OCI-LY1 (cell line): Measurements from ENCODE around the gene NKX6-1.

ENCODE experiments used
- H2AFZ ChIP-seq: fragments of 200-600 bp; sonication (generic), shearing (Covaris generic); 2 replicates; pipeline ENCODE4 v1.6.0; 2014; ENCODE audit warnings: antibody characterized with exemption, mild to moderate bottlenecking, low read length
- H3F3A ChIP-seq: fragments of 200-600 bp; sonication (generic), shearing (Covaris generic); 2 replicates; pipeline ENCODE4 v1.6.0; 2014; ENCODE audit warnings: mild to moderate bottlenecking, antibody characterized with exemption, low read length, moderate library complexity; ENCODE audit not compliant: insufficient read depth
- H3K27ac ChIP-seq: fragments of 200-600 bp; sonication (generic); 2 replicates; pipeline ENCODE4 v1.5.1; 2014; ENCODE audit warnings: low read length, mixed run types, mild to moderate bottlenecking, low read depth; ENCODE audit not compliant: poor library complexity, severe bottlenecking
- H3K27me3 ChIP-seq: fragments of 200-600 bp; sonication (generic); 2 replicates; pipeline ENCODE4 v1.6.0; 2014; ENCODE audit warnings: antibody characterized with exemption, mild to moderate bottlenecking, low read length, moderate library complexity; ENCODE audit not compliant: insufficient read depth
- H3K36me3 ChIP-seq: fragments of 200-600 bp; sonication (generic); 2 replicates; pipeline ENCODE4 v1.6.1; 2014; ENCODE audit warnings: mild to moderate bottlenecking, antibody characterized with exemption, low read length, moderate library complexity, mixed read lengths; ENCODE audit not compliant: insufficient read depth
- H3K4me1 ChIP-seq: fragments of 200-600 bp; sonication (generic); 2 replicates; pipeline ENCODE4 v1.5.1; 2014; ENCODE audit warnings: mild to moderate bottlenecking, low read length, moderate library complexity; ENCODE audit not compliant: insufficient read depth, severe bottlenecking
- H3K4me2 ChIP-seq: fragments of 200-600 bp; sonication (generic), shearing (Covaris generic); 2 replicates; pipeline ENCODE4 v1.6.1; 2014; ENCODE audit warnings: low read length
- H3K4me3 ChIP-seq: fragments of 200-600 bp; sonication (generic); 2 replicates; pipeline ENCODE4 v1.5.1; 2014; ENCODE audit warnings: low read length, low read depth, mild to moderate bottlenecking, mixed read lengths; ENCODE audit not compliant: poor library complexity, severe bottlenecking
- H3K79me2 ChIP-seq: fragments of 200-600 bp; shearing (Covaris generic); 2 replicates; pipeline ENCODE4 v1.6.1; 2016; ENCODE audit warnings: mixed run types, low read length, mixed read lengths; ENCODE audit not compliant: insufficient read depth
- H3K9ac ChIP-seq: fragments of 200-600 bp; sonication (generic), shearing (Covaris generic); 2 replicates; pipeline ENCODE4 v1.6.1; 2014; ENCODE audit warnings: mild to moderate bottlenecking, low read length, mixed read lengths
- H3K9me2 ChIP-seq: fragments of 200-600 bp; sonication (generic), shearing (Covaris generic); 2 replicates; pipeline ENCODE4 v1.6.1; 2014; ENCODE audit warnings: low read depth, mild to moderate bottlenecking, low read length, mixed read lengths
- H3K9me3 ChIP-seq: fragments of 200-600 bp; shearing (Covaris generic); 2 replicates; pipeline ENCODE4 v1.6.1; 2014; ENCODE audit warnings: low read length, mixed read lengths
- H4K20me1 ChIP-seq: fragments of 200-600 bp; sonication (generic), shearing (Covaris generic); 2 replicates; pipeline ENCODE4 v1.6.0; 2016; ENCODE audit warnings: mild to moderate bottlenecking, low read length; ENCODE audit not compliant: insufficient read depth
- EZH2 ChIP-seq: fragments of 200-600 bp; sonication (generic), shearing (Covaris generic); IDR thresholded peaks from 2 replicates; pipeline ENCODE4 v1.8.0; 2017; ENCODE audit warnings: borderline replicate concordance, mixed run types, mild to moderate bottlenecking, antibody characterized with exemption, low read length, moderate library complexity, mixed read lengths
- TF ChIP-seq, protein P1 (sequence below): fragments of 200-600 bp; sonication (generic), shearing (Covaris generic); IDR thresholded peaks from 2 replicates; pipeline ENCODE4 v1.5.1; 2017; ENCODE audit warnings: mild to moderate bottlenecking, antibody characterized with exemption, low read length, moderate library complexity, mixed read lengths

NKX6-1 gene

DNA sequence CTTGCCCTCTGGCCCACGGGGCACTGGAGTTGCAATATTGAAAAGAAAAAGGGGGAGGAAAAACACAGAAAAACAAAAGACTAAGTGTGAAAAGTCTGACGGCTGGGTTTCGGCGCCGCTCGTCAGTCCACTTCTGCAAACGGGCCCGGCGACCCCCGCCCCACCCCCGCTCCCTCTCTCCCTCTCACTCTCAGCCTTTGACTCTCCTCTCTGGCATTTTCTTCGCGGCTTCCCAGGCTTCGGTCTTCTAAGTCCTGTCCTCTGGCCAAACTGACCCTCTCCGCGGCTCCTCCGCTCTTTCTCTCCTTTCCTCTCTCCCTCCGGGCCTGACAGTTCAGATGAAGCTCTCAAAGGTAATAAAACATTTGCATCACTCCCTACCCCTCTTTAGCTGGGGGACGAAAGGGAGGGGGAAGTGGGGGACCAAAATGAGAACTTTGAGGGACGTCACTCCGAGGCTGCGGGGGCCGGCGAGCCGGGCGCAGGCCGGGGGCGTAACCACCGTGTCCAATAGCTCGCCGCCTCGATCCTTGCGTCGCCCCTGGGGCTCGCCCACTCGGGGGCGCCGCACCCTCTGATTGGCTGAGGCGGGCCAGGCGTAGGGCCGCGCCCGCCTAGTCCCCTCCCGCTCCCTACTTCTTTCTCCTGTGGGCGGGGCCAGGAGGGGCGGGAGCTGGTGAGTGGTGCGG lies at the start of gene NKX6-1:
Gene NKX6-1, minus strand, starts transcription at position 358 of the 689 bp plus-strand sequence. CDS start 1,064 bp downstream, outside the sequence.
- Histone ChIP-seq H3F3A (no peaks in the 10 kb centered on the region), H3K4me3 (no peak within 1 kb of the TSS), H3K4me1 (no peaks in the 10 kb centered on the region), H3K27me3 (no peaks in the 10 kb centered on the region), H3K9ac (no peak within 1 kb of the TSS), H2AFZ (no peak within 1 kb of the TSS), H4K20me1 (no peaks in the 10 kb centered on the region), H3K4me2 (no peak within 1 kb of the TSS), H3K9me2 (no peaks in the 10 kb centered on the region), H3K9me3 (no peaks in the 10 kb centered on the region), H3K79me2 (no peaks in the 10 kb centered on the region), H3K27ac (no peak within 1 kb of the TSS), H3K36me3 (no peaks in the 10 kb centered on the region)
- TF ChIP-seq, protein P1, sequence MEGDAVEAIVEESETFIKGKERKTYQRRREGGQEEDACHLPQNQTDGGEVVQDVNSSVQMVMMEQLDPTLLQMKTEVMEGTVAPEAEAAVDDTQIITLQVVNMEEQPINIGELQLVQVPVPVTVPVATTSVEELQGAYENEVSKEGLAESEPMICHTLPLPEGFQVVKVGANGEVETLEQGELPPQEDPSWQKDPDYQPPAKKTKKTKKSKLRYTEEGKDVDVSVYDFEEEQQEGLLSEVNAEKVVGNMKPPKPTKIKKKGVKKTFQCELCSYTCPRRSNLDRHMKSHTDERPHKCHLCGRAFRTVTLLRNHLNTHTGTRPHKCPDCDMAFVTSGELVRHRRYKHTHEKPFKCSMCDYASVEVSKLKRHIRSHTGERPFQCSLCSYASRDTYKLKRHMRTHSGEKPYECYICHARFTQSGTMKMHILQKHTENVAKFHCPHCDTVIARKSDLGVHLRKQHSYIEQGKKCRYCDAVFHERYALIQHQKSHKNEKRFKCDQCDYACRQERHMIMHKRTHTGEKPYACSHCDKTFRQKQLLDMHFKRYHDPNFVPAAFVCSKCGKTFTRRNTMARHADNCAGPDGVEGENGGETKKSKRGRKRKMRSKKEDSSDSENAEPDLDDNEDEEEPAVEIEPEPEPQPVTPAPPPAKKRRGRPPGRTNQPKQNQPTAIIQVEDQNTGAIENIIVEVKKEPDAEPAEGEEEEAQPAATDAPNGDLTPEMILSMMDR, result no peak
- no peak for TF ChIP-seq EZH2

DNA sequence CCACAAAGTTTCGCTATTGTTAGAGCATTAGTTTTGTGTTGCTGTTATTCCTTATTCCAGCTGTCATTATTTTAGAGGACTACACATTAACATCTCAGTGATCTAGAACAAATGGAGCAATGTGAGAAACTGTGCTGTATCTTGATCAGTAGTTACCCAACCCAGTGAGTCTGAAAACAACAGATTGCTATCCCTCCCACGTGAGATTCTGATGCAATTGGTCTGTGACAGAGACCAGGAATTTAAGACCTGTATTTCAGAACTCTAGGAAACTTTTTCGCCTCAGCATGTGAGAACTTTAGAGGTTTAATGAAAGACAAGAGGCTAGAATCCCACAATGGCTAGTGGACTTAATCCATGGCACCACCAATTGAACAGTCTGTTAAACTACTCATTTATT lies 48.1 kb upstream of the NKX6-1 start:
- H4K20me1 ChIP-seq, result no peaks in the 10 kb centered on the region
- H3K9me3 ChIP-seq, result no peaks in the 10 kb centered on the region
- no peak overlapping the region for H2AFZ ChIP-seq

DNA sequence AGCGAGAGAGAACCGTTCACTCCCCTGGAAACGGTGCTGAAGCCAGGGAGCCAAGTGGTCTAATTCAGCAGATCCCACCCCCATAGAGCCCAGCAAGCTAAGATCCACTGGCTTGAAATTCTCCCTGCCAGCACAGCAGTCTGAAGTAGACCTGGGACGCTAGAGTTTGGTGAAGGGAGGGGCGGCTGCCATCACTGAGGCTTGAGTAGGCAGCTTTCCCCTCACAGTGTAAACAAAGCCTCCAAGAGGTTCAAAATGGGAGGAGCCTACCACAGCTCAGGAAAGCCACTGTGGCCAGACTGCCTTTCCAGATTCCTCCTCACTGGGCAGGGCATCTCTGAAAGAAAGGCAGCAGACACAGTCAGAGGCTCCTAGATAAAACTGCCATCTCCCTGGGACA lies 46.0 kb upstream of the NKX6-1 start:
- no peak overlapping the region for H3K9ac ChIP-seq
- H3K36me3 ChIP-seq, result no peaks in the 10 kb centered on the region
- H3K79me2 ChIP-seq, result no peaks in the 10 kb centered on the region
- no peak overlapping the region for H3K4me3 ChIP-seq
- no peaks in the 10 kb centered on the region for H3K9me3 ChIP-seq
- no peak overlapping the region for H2AFZ ChIP-seq
- no peaks in the 10 kb centered on the region for H4K20me1 ChIP-seq
- H3K4me1 ChIP-seq, result no peaks in the 10 kb centered on the region
- no peaks in the 10 kb centered on the region for H3F3A ChIP-seq
- H3K27me3 ChIP-seq, result no peaks in the 10 kb centered on the region
- H3K4me2 ChIP-seq, result no peak overlapping the region
- TF ChIP-seq, protein P1, result no peak
- no peak for TF ChIP-seq EZH2
- no peak overlapping the region for H3K27ac ChIP-seq
- no peaks in the 10 kb centered on the region for H3K9me2 ChIP-seq

More for the DNA sequence above, 48.1 kb upstream of the NKX6-1 start:
- no peak overlapping the region for H3K9ac ChIP-seq
- H3K27ac ChIP-seq, result no peak overlapping the region
- H3K36me3 ChIP-seq, result no peaks in the 10 kb centered on the region
- no peaks in the 10 kb centered on the region for H3F3A ChIP-seq
- H3K9me2 ChIP-seq, result no peaks in the 10 kb centered on the region
- no peaks in the 10 kb centered on the region for H3K4me1 ChIP-seq
- no peaks in the 10 kb centered on the region for H3K27me3 ChIP-seq
- TF ChIP-seq EZH2, result no peak
- TF ChIP-seq, protein P1, result no peak
- H3K4me2 ChIP-seq, result no peak overlapping the region
- no peaks in the 10 kb centered on the region for H3K79me2 ChIP-seq
- H3K4me3 ChIP-seq, result no peak overlapping the region
